CD4-positive, alpha-beta T cell treated with Interferon gamma for 1 hour (primary cell): ENCODE measurements around the gene TMEM163.
"Not testable (repeated sequence)": the region's sequence is repeated elsewhere in the genome, so short reads cannot be mapped to it uniquely, and the experiment has no call there.

Experiments
- DNase-seq: peaks from one replicate; pipeline ENCODE4 v3.0.0-alpha.2; 2020

The TMEM163 gene

GRCh38 chr2:134512734-134513464 lies 205.9 kb downstream of the TMEM163 start:
- DNase-seq = no peak

GRCh38 chr2:134508391-134508790 lies 210.4 kb downstream of the TMEM163 start:
- DNase-seq = no peak

- no peak for DNase-seq
These were observed 211.1 kb downstream of the TMEM163 start for GRCh38 chr2:134507697-134508096.

- not testable (repeated sequence) for DNase-seq
These were observed 211.6 kb downstream of the TMEM163 start for GRCh38 chr2:134507159-134507558.

- no peak for DNase-seq
These were observed 213.4 kb downstream of the TMEM163 start for GRCh38 chr2:134505446-134505845.

GRCh38 chr2:134504586-134505336 lies 214.0 kb downstream of the TMEM163 start:
- DNase-seq = no peak

GRCh38 chr2:134502104-134502503 lies 216.7 kb downstream of the TMEM163 start:
- no peak for DNase-seq

GRCh38 chr2:134501476-134502091 lies 217.2 kb downstream of the TMEM163 start:
- DNase-seq = no peak

- DNase-seq = no peak
These were observed 218.4 kb downstream of the TMEM163 start for GRCh38 chr2:134500211-134500935.

- DNase-seq = no peak
These were observed 219.4 kb downstream of the TMEM163 start for GRCh38 chr2:134499307-134499926.

- no peak for DNase-seq
These were observed 220.1 kb downstream of the TMEM163 start for GRCh38 chr2:134498654-134499053.

GRCh38 chr2:134493797-134494196 lies 225.0 kb downstream of the TMEM163 start:
- no peak for DNase-seq

GRCh38 chr2:134491771-134492441 lies 226.9 kb downstream of the TMEM163 start:
- DNase-seq = no peak

- DNase-seq = no peak
These were observed 227.8 kb downstream of the TMEM163 start for GRCh38 chr2:134491022-134491421.

- DNase-seq = no peak
These were observed 228.2 kb downstream of the TMEM163 start for GRCh38 chr2:134490559-134490958.

GRCh38 chr2:134489732-134490384 lies 228.9 kb downstream of the TMEM163 start:
- no peak for DNase-seq

- DNase-seq = no peak
These were observed 235.9 kb downstream of the TMEM163 start for GRCh38 chr2:134482766-134483340.

GRCh38 chr2:134482131-134482723 lies 236.6 kb downstream of the TMEM163 start:
- no peak for DNase-seq

- no peak for DNase-seq
These were observed 239.0 kb downstream of the TMEM163 start for GRCh38 chr2:134479696-134480330.

- DNase-seq = not testable (repeated sequence)
These were observed 241.8 kb downstream of the TMEM163 start for GRCh38 chr2:134476982-134477381.
